PC-3 (cell line): ENCODE data around the gene LRP2. TPM values are rescaled to one million over a fixed set of nuclear protein-coding genes. Genes with fewer than 3 reads are reported as not detected.

Experiments
- ATAC-seq: fragments of 200-7000 bp; cut with Tn5 transposase; 2 replicates; pipeline ENCODE4 v1.9.1; 2020; ENCODE audit warnings: mild to moderate bottlenecking, moderate library complexity
- BruUV-seq: library from RNA; stranded (reverse); fragments of 400-500 nt; replicated peaks from 2 replicates; lab custom pipeline; 2021; lab: Mats Ljungman, UMichigan
- CTCF ChIA-PET: fragments of 300-600 bp; sonication (Branson Sonifier 250); formaldehyde crosslinking; loops from one replicate; lab custom pipeline; 2022; ENCODE audit warnings: antibody characterized with exemption; lab: Charles Lee
- POLR2A ChIA-PET: fragments of 300-600 bp; sonication (Branson Sonifier 250); formaldehyde crosslinking; loops from one replicate; lab custom pipeline; 2022; ENCODE audit warnings: antibody characterized with exemption; ENCODE audit not compliant: unreplicated experiment; lab: Charles Lee
- DNase-seq: peaks from one replicate; pipeline ENCODE4 v3.0.0-alpha.2; 2015
- H2AFZ ChIP-seq: fragments of 300-600 bp; sonication (generic); 2 replicates; pipeline ENCODE4 v1.6.0; 2016; ENCODE audit warnings: antibody characterized with exemption, low read length
- H3F3A ChIP-seq: fragments of 300-600 bp; sonication (generic); one replicate; pipeline ENCODE4 v1.6.0; 2017; ENCODE audit warnings: antibody characterized with exemption, low read length, control low read depth, mild to moderate bottlenecking; ENCODE audit not compliant: unreplicated experiment
- H3K27ac ChIP-seq: fragments of 300-600 bp; sonication (generic); 2 replicates; pipeline ENCODE4 v1.5.1; 2016; ENCODE audit warnings: mild to moderate bottlenecking, low read length
- H3K27me3 ChIP-seq: fragments of 300-600 bp; sonication (generic); 2 replicates; pipeline ENCODE4 v1.6.1; 2016; ENCODE audit warnings: low read length, mixed read lengths
- H3K36me3 ChIP-seq: fragments of 300-600 bp; sonication (generic); 2 replicates; pipeline ENCODE4 v1.6.1; 2016; ENCODE audit warnings: low read depth, mixed run types, low read length, mixed read lengths
- H3K4me1 ChIP-seq: fragments of 300-600 bp; sonication (generic); 2 replicates; pipeline ENCODE4 v1.5.1; 2016; ENCODE audit warnings: low read length; ENCODE audit not compliant: insufficient read depth
- H3K4me2 ChIP-seq: fragments of 300-600 bp; sonication (generic); 2 replicates; pipeline ENCODE4 v1.6.0; 2016; ENCODE audit warnings: low read length
- H3K4me3 ChIP-seq: fragments of 300-600 bp; sonication (generic); 2 replicates; pipeline ENCODE4 v1.5.1; 2016; ENCODE audit warnings: mild to moderate bottlenecking, low read length, mixed read lengths
- H3K79me2 ChIP-seq: fragments of 300-600 bp; sonication (generic); 2 replicates; pipeline ENCODE4 v1.6.1; 2017; ENCODE audit warnings: low read length, mixed read lengths
- H3K9ac ChIP-seq: fragments of 300-600 bp; sonication (generic); 2 replicates; pipeline ENCODE4 v1.6.0; 2016; ENCODE audit warnings: mild to moderate bottlenecking, low read length
- H3K9me2 ChIP-seq: fragments of 300-600 bp; sonication (generic); replicated peaks from 2 replicates; pipeline ENCODE4 v1.6.1; 2016; ENCODE audit warnings: mixed run types, low read length, mixed read lengths
- H3K9me3 ChIP-seq: fragments of 300-600 bp; sonication (generic); 2 replicates; pipeline ENCODE4 v1.6.1; 2016; ENCODE audit warnings: low read length, mixed read lengths
- H4K20me1 ChIP-seq: fragments of 300-600 bp; sonication (generic); 2 replicates; pipeline ENCODE4 v1.6.1; 2016; ENCODE audit warnings: low read length, mixed read lengths
- EZH2 ChIP-seq: fragments of 300-600 bp; sonication (generic); IDR thresholded peaks from one replicate; pipeline ENCODE4 v1.6.1; 2017; ENCODE audit warnings: antibody characterized with exemption, mild to moderate bottlenecking, low read length; ENCODE audit not compliant: unreplicated experiment
- EZH2phosphoT487 ChIP-seq: fragments of 300-600 bp; sonication (generic); IDR thresholded peaks from 2 replicates; pipeline ENCODE4 v1.6.1; 2018; ENCODE audit warnings: mild to moderate bottlenecking, antibody characterized with exemption, low read length, borderline replicate concordance
- intact Hi-C: fragments of 100-400 bp; cut with micrococcal nuclease; formaldehyde crosslinking; loops from 2 replicates; pipeline ENCODE4 v1.9.0; 2023
- total RNA-seq: library from RNA; depleted of rRNA; stranded (reverse); fragments of >200 nt; gene quantifications from 2 replicates; pipeline ENCODE4 v1.2.3, GENCODE V29; 2014
- TF ChIP-seq, protein P1 (sequence below): fragments of 300-600 bp; sonication (generic); conservative IDR thresholded peaks from 2 replicates; pipeline ENCODE4 v1.5.1; 2017; ENCODE audit warnings: antibody characterized with exemption, low read depth, mild to moderate bottlenecking, low read length

The LRP2 gene
- total RNA-seq, 1 experiment from 2014 or later, result not detected

DNA sequence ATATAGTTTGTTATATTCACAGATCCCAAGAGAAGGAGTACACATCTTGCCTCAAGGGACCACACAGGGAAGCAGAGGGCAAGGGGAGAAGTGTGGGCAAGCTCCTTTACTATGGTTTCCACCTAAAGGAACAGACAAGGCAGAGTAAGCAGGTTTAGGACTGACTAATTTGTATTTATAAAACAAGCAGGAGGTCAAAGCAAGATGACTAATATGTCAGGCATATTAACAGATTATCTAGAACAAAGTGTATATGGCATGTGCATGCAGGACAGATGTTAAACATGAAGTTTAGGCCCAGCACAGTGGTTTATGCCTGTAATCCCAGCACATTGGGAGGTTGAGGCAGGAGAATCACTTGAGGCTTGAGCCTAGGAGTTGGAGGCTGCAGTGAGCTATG lies 3.7 kb upstream of the LRP2 start:
- DNase-seq (peak; percentile 19), ATAC-seq (no peak)
- Histone ChIP-seq H3K4me1 (peaks cover 31% of the 10 kb centered on the region), H3K4me2 (no peak overlapping the region), H4K20me1 (no peaks in the 10 kb centered on the region), H2AFZ (no peak overlapping the region), H3K9me2 (no peaks in the 10 kb centered on the region), H3K27ac (no peak overlapping the region), H3K79me2 (no peaks in the 10 kb centered on the region), H3K9ac (no peak overlapping the region), H3K27me3 (peaks cover 43% of the 10 kb centered on the region), H3F3A (no peaks in the 10 kb centered on the region), H3K9me3 (no peaks in the 10 kb centered on the region), H3K4me3 (no peak overlapping the region), H3K36me3 (no peaks in the 10 kb centered on the region)
- intact Hi-C loops, result no loop called here
- TF ChIP-seq EZH2phosphoT487, result no peak
- TF ChIP-seq, protein P1, sequence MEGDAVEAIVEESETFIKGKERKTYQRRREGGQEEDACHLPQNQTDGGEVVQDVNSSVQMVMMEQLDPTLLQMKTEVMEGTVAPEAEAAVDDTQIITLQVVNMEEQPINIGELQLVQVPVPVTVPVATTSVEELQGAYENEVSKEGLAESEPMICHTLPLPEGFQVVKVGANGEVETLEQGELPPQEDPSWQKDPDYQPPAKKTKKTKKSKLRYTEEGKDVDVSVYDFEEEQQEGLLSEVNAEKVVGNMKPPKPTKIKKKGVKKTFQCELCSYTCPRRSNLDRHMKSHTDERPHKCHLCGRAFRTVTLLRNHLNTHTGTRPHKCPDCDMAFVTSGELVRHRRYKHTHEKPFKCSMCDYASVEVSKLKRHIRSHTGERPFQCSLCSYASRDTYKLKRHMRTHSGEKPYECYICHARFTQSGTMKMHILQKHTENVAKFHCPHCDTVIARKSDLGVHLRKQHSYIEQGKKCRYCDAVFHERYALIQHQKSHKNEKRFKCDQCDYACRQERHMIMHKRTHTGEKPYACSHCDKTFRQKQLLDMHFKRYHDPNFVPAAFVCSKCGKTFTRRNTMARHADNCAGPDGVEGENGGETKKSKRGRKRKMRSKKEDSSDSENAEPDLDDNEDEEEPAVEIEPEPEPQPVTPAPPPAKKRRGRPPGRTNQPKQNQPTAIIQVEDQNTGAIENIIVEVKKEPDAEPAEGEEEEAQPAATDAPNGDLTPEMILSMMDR, result no peak
- TF ChIP-seq EZH2, result no peak
- CTCF ChIA-PET, result no interaction called here
- no TSS peak for BruUV-seq
- POLR2A ChIA-PET, result no interaction called here

DNA sequence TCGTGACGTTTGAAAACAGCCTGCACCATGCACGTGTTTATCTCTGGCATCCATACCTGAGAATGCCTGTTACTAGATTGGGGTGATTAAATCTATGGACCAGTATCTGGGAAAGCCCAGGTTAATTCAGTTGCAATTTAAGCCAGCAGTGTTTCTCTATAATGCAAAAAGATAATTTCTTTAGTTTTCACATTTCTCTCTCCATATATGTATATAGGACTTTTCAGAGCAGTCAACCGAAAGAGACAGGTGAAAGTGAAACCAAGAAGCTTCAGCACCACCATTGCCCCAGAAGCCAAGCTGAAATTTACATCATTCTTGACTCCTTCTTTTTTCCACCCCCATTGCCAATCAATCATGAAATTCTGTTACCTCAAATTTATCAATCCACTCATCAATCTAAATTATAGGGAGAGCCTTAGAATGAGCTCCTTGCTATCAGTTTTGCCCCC lies 2.7 kb upstream of the LRP2 start:
- Histone ChIP-seq H4K20me1 (no peaks in the 10 kb centered on the region), H3F3A (no peaks in the 10 kb centered on the region), H3K36me3 (no peaks in the 10 kb centered on the region), H3K27ac (no peak overlapping the region), H3K9ac (no peak overlapping the region), H3K4me1 (peaks cover 31% of the 10 kb centered on the region), H3K4me2 (peak overlapping the region; percentile 90), H2AFZ (peak overlapping the region; percentile 70), H3K27me3 (peaks cover 52% of the 10 kb centered on the region), H3K9me2 (no peaks in the 10 kb centered on the region), H3K79me2 (no peaks in the 10 kb centered on the region), H3K4me3 (peak overlapping the region; percentile 68), H3K9me3 (no peaks in the 10 kb centered on the region)
- ChIA-PET CTCF (no interaction called here), POLR2A (no interaction called here)
- ATAC-seq, result no peak
- DNase-seq, result no peak
- no TSS peak for BruUV-seq
- no peak for TF ChIP-seq EZH2
- TF ChIP-seq, protein P1, result no peak
- TF ChIP-seq EZH2phosphoT487, result no peak
- intact Hi-C loops, result no loop called here

DNA sequence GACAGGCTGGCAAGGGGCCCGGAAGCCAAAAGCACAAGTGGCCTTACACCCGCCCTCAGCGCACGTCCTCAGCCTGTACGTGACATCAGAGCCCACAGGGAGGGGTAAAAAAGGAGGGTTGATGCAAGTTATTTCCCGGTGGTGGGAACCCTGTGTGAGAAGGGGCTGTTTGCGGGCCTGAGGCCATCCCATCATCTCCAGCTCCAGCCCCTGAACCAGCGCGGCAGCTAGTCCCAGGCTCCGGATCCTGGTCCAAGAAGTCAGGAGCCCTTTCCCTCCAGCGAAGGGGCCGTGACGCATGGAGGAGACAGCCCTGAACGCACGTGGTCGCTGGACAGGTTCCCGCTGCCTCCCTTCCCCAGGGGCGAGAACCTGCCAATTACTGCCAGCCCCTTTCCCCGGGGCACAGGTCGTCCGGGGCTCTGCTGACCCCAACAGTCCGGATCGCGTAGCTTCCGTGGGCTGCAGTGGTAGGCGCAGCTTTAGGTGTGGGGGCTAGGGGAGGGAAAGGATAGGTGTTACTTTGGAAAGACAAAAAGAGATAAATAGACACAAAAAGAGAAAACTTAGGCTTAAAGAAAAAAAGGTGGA lies 1.3 kb upstream of the LRP2 start:
- no peak for DNase-seq
- no peak for TF ChIP-seq EZH2phosphoT487
- peak; percentile 64 for TF ChIP-seq EZH2
- no peaks in the 10 kb centered on the region for H3K36me3 ChIP-seq
- H3K4me1 ChIP-seq, result peaks cover 31% of the 10 kb centered on the region
- H3K9me2 ChIP-seq, result no peaks in the 10 kb centered on the region
- peaks cover 63% of the 10 kb centered on the region for H3K27me3 ChIP-seq
- no peaks in the 10 kb centered on the region for H3K9me3 ChIP-seq
- H3K4me2 ChIP-seq, result peak overlapping the region; percentile 90
- no peak for ATAC-seq
- ChIA-PET POLR2A (no interaction called here), CTCF (no interaction called here)
- peak overlapping the region; percentile 68 for H3K4me3 ChIP-seq
- intact Hi-C loops, result no loop called here
- H3K9ac ChIP-seq, result no peak overlapping the region
- no peaks in the 10 kb centered on the region for H3F3A ChIP-seq
- peak overlapping the region; percentile 70; the same call in 1 of the 2 replicates for H2AFZ ChIP-seq
- no peak overlapping the region for H3K27ac ChIP-seq
- H4K20me1 ChIP-seq, result no peaks in the 10 kb centered on the region
- no peaks in the 10 kb centered on the region for H3K79me2 ChIP-seq
- no TSS peak for BruUV-seq
